ENCODE results near the gene HTR6. TPM values are rescaled to one million over a fixed set of nuclear protein-coding genes. Genes with fewer than 3 reads are reported as not detected.

The HTR6 gene
- total RNA-seq, 2 experiments from 2014 or later: 0.10 TPM; not detected in 1

- H3K27me3 Mint-ChIP-seq: peaks cover 32% of the 10 kb centered on the region
- DNase-seq: no peak
- H3K4me3 Mint-ChIP-seq: peak overlapping the region; percentile 54
- peaks cover 13% of the 10 kb centered on the region for H3K4me1 Mint-ChIP-seq
- CTCF ChIA-PET: interaction anchor here (0.6 kb wide), 1 partner anchor 18 kb away, joined by 3 read pairs; no protein-coding TSS in a partner anchor
- H3K27ac Mint-ChIP-seq: peak overlapping the region; percentile 55
- H3K9me3 Mint-ChIP-seq: no peaks in the 10 kb centered on the region
- H3K36me3 Mint-ChIP-seq (ENCODE audit: low read depth): no peaks in the 10 kb centered on the region
- POLR2A ChIA-PET: no interaction called here
Measured at GRCh38 chr1:19665496-19666465, 1.1 kb downstream of the HTR6 start.

- POLR2A ChIA-PET: no interaction called here
- no peak overlapping the region for H3K27ac Mint-ChIP-seq
- H3K9me3 Mint-ChIP-seq: no peaks in the 10 kb centered on the region
- no peaks in the 10 kb centered on the region for H3K36me3 Mint-ChIP-seq (ENCODE audit: low read depth)
- CTCF ChIA-PET: interaction anchor here (0.5 to 2.3 kb wide), 3 partner anchors 35 to 348 kb away, joined by 3 to 11 read pairs (median 3); no protein-coding TSS in a partner anchor
- no peak for DNase-seq
- H3K27me3 Mint-ChIP-seq: peaks cover 25% of the 10 kb centered on the region
- H3K4me1 Mint-ChIP-seq: peaks cover 10% of the 10 kb centered on the region
- H3K4me3 Mint-ChIP-seq: no peak overlapping the region
Measured at GRCh38 chr1:19668888-19669287, 4.2 kb downstream of the HTR6 start.

- CTCF ChIA-PET: interaction anchor here (1.3 kb wide), 1 partner anchor 9 kb away, joined by 3 read pairs; no protein-coding TSS in a partner anchor
- Mint-ChIP-seq H3K9me3 (no peaks in the 10 kb centered on the region), H3K27ac (no peak overlapping the region), H3K27me3 (peaks cover 20% of the 10 kb centered on the region), H3K4me1 (peaks cover 4% of the 10 kb centered on the region), H3K36me3 (ENCODE audit: low read depth) (no peaks in the 10 kb centered on the region), H3K4me3 (no peak overlapping the region)
- no peak for DNase-seq
- POLR2A ChIA-PET: no interaction called here
Measured at GRCh38 chr1:19670787-19671186, 6.1 kb downstream of the HTR6 start.

- Mint-ChIP-seq H3K27ac (no peak overlapping the region), H3K4me1 (no peaks in the 10 kb centered on the region), H3K4me3 (no peak overlapping the region), H3K36me3 (ENCODE audit: low read depth) (no peaks in the 10 kb centered on the region), H3K27me3 (peaks cover 7% of the 10 kb centered on the region), H3K9me3 (no peaks in the 10 kb centered on the region)
- CTCF ChIA-PET: interaction anchor here (0.6 to 1.0 kb wide), 3 partner anchors 8 to 18 kb away, joined by 3 read pairs; partner anchors contain the start of gene HTR6
- no peak for DNase-seq
- POLR2A ChIA-PET: no interaction called here
Measured at GRCh38 chr1:19672237-19672636, 7.6 kb downstream of the HTR6 start.

GRCh38 chr1:19675797-19676196 lies 11.1 kb downstream of the HTR6 start:
- no peaks in the 10 kb centered on the region for H3K36me3 Mint-ChIP-seq (ENCODE audit: low read depth)
- no peaks in the 10 kb centered on the region for H3K4me1 Mint-ChIP-seq
- peaks cover 5% of the 10 kb centered on the region for H3K27me3 Mint-ChIP-seq
- H3K9me3 Mint-ChIP-seq: no peaks in the 10 kb centered on the region
- CTCF ChIA-PET: interaction anchor here (1.4 kb wide), 1 partner anchor 29 kb away, joined by 5 read pairs; no protein-coding TSS in a partner anchor
- H3K27ac Mint-ChIP-seq: no peak overlapping the region
- POLR2A ChIA-PET: no interaction called here
- no peak overlapping the region for H3K4me3 Mint-ChIP-seq
- DNase-seq: no peak

GRCh38 chr1:19676438-19676922 lies 11.8 kb downstream of the HTR6 start:
- H3K36me3 Mint-ChIP-seq (ENCODE audit: low read depth): no peaks in the 10 kb centered on the region
- DNase-seq: peak; percentile 48
- H3K27ac Mint-ChIP-seq: no peak overlapping the region
- H3K4me1 Mint-ChIP-seq: no peaks in the 10 kb centered on the region
- H3K4me3 Mint-ChIP-seq: no peak overlapping the region
- POLR2A ChIA-PET: no interaction called here
- peaks cover 5% of the 10 kb centered on the region for H3K27me3 Mint-ChIP-seq
- no peaks in the 10 kb centered on the region for H3K9me3 Mint-ChIP-seq
- CTCF ChIA-PET: interaction anchor here (1.4 kb wide), 1 partner anchor 28 kb away, joined by 5 read pairs; no protein-coding TSS in a partner anchor

- no peak for DNase-seq
- POLR2A ChIA-PET: no interaction called here
- Mint-ChIP-seq H3K36me3 (ENCODE audit: low read depth) (no peaks in the 10 kb centered on the region), H3K4me1 (no peaks in the 10 kb centered on the region), H3K9me3 (no peaks in the 10 kb centered on the region), H3K27me3 (no peaks in the 10 kb centered on the region), H3K4me3 (no peak overlapping the region), H3K27ac (no peak overlapping the region)
- CTCF ChIA-PET: interaction anchor here (0.6 kb wide), 1 partner anchor 8 kb away, joined by 3 read pairs; no protein-coding TSS in a partner anchor
Measured at GRCh38 chr1:19678493-19678892, 13.8 kb downstream of the HTR6 start.

GRCh38 chr1:19678931-19679453 lies 14.3 kb downstream of the HTR6 start:
- no peaks in the 10 kb centered on the region for H3K9me3 Mint-ChIP-seq
- no peaks in the 10 kb centered on the region for H3K36me3 Mint-ChIP-seq (ENCODE audit: low read depth)
- ChIA-PET CTCF (no interaction called here), POLR2A (no interaction called here)
- H3K4me1 Mint-ChIP-seq: no peaks in the 10 kb centered on the region
- H3K27me3 Mint-ChIP-seq: no peaks in the 10 kb centered on the region
- H3K27ac Mint-ChIP-seq: no peak overlapping the region
- no peak overlapping the region for H3K4me3 Mint-ChIP-seq
- no peak for DNase-seq

- DNase-seq: no peak
- Mint-ChIP-seq H3K4me1 (no peaks in the 10 kb centered on the region), H3K27ac (no peak overlapping the region), H3K27me3 (no peaks in the 10 kb centered on the region), H3K9me3 (no peaks in the 10 kb centered on the region), H3K36me3 (ENCODE audit: low read depth) (no peaks in the 10 kb centered on the region), H3K4me3 (no peak overlapping the region)
- CTCF ChIA-PET: interaction anchor here (1.2 kb wide), 1 partner anchor 9 kb away, joined by 3 read pairs; no protein-coding TSS in a partner anchor
- POLR2A ChIA-PET: no interaction called here
Measured at GRCh38 chr1:19679691-19680090, 15.0 kb downstream of the HTR6 start.

GRCh38 chr1:19680644-19681043 lies 16.0 kb downstream of the HTR6 start:
- no peaks in the 10 kb centered on the region for H3K4me1 Mint-ChIP-seq
- POLR2A ChIA-PET: no interaction called here

GRCh38 chr1:19682257-19682656 lies 17.6 kb downstream of the HTR6 start:
- Mint-ChIP-seq H3K9me3 (peaks cover 2% of the 10 kb centered on the region), H3K36me3 (ENCODE audit: low read depth) (peaks cover 3% of the 10 kb centered on the region), H3K27me3 (no peaks in the 10 kb centered on the region), H3K27ac (no peak overlapping the region), H3K4me1 (peaks cover 2% of the 10 kb centered on the region), H3K4me3 (no peak overlapping the region)
- ChIA-PET POLR2A (no interaction called here), CTCF (interaction anchor here (0.7 to 1.3 kb wide), 3 partner anchors 8 to 259 kb away, joined by 3 to 4 read pairs (median 3); no protein-coding TSS in a partner anchor)
- no peak for DNase-seq

More at GRCh38 chr1:19680644-19681043, 16.0 kb downstream of the HTR6 start:
- CTCF ChIA-PET: interaction anchor here (0.6 to 1.2 kb wide), 4 partner anchors 10 to 331 kb away, joined by 3 read pairs; no protein-coding TSS in a partner anchor
- Mint-ChIP-seq H3K36me3 (ENCODE audit: low read depth) (no peaks in the 10 kb centered on the region), H3K27ac (no peak overlapping the region), H3K27me3 (no peaks in the 10 kb centered on the region), H3K4me3 (no peak overlapping the region), H3K9me3 (no peaks in the 10 kb centered on the region)
- no peak for DNase-seq

GRCh38 chr1:19682901-19683300 lies 18.2 kb downstream of the HTR6 start:
- peaks cover 6% of the 10 kb centered on the region for H3K9me3 Mint-ChIP-seq
- H3K27me3 Mint-ChIP-seq: no peaks in the 10 kb centered on the region
- H3K27ac Mint-ChIP-seq: no peak overlapping the region
- DNase-seq: no peak
- ChIA-PET CTCF (interaction anchor here (0.6 to 1.3 kb wide), 4 partner anchors 21 to 699 kb away, joined by 3 read pairs; no protein-coding TSS in a partner anchor), POLR2A (no interaction called here)
- H3K4me1 Mint-ChIP-seq: peaks cover 8% of the 10 kb centered on the region
- H3K4me3 Mint-ChIP-seq: no peak overlapping the region
- peaks cover 8% of the 10 kb centered on the region for H3K36me3 Mint-ChIP-seq (ENCODE audit: low read depth)

GRCh38 chr1:19683351-19683750 lies 18.7 kb downstream of the HTR6 start:
- H3K4me1 Mint-ChIP-seq: peaks cover 12% of the 10 kb centered on the region
- no peak for DNase-seq
- CTCF ChIA-PET: interaction anchor here (0.6 to 1.3 kb wide), 4 partner anchors 17 to 699 kb away, joined by 3 read pairs; no protein-coding TSS in a partner anchor
- H3K27ac Mint-ChIP-seq: no peak overlapping the region
- peaks cover 6% of the 10 kb centered on the region for H3K9me3 Mint-ChIP-seq
- H3K36me3 Mint-ChIP-seq (ENCODE audit: low read depth): peaks cover 13% of the 10 kb centered on the region
- no peaks in the 10 kb centered on the region for H3K27me3 Mint-ChIP-seq
- no peak overlapping the region for H3K4me3 Mint-ChIP-seq
- POLR2A ChIA-PET: no interaction called here

Measured in activated CD4-positive, alpha-beta T cell treated with anti-CD3 and anti-CD28 coated beads, Interleukin-2, amount 10 ng/mL, durations not matched to agents 7 days and 5 days (primary cell).